ENCODE measurements around the gene SPTLC2. TPM values are rescaled to one million over a fixed set of nuclear protein-coding genes. Genes with fewer than 3 reads are reported as not detected.

Gene SPTLC2
- total and polyA plus RNA-seq, 2 experiments from 2014 or later = 33.6 to 34.2 TPM

- H3K4me1 ChIP-seq (ENCODE audit: insufficient read depth) = no peaks in the 10 kb centered on the region
- H3K4me2 ChIP-seq = no peak overlapping the region
- TF ChIP-seq EZH2 (IDR thresholded peaks at IDR 0.05; ENCODE audit: borderline replicate concordance) = no peak
- TF ChIP-seq EZH2phosphoT487 (IDR thresholded peaks at IDR 0.05; ENCODE audit: low read depth, severe bottlenecking, unreplicated experiment) = no peak
- TF ChIP-seq CTCF (IDR thresholded peaks at IDR 0.05; ENCODE audit: poor library complexity) = no peak
- WGBS (ENCODE audit: low lambda C conversion rate, missing lambda C conversion rate) = 95% methylated on average over 3 of the region's 3 CpGs
- H3K79me2 ChIP-seq = no peaks in the 10 kb centered on the region
- H3K9me2 ChIP-seq (replicated peaks; ENCODE audit: insufficient read depth) = no peaks in the 10 kb centered on the region
- no peaks in the 10 kb centered on the region for H4K20me1 ChIP-seq (ENCODE audit: insufficient read depth, poor library complexity, severe bottlenecking)
- no peak overlapping the region for H3K27ac ChIP-seq
- no peak for DNase-seq (ENCODE audit: low spot score)
- no peaks in the 10 kb centered on the region for H3K27me3 ChIP-seq
- no peak overlapping the region for H2AFZ ChIP-seq
- no peak overlapping the region for H3K4me3 ChIP-seq
- H3K36me3 ChIP-seq (replicated peaks; ENCODE audit: insufficient read depth, low read depth) = no peaks in the 10 kb centered on the region
- H3K9me3 ChIP-seq (ENCODE audit: low read depth) = no peaks in the 10 kb centered on the region
These were observed 8.9 kb upstream of the SPTLC2 start for GRCh38 chr14:77625360-77625759.

DNA sequence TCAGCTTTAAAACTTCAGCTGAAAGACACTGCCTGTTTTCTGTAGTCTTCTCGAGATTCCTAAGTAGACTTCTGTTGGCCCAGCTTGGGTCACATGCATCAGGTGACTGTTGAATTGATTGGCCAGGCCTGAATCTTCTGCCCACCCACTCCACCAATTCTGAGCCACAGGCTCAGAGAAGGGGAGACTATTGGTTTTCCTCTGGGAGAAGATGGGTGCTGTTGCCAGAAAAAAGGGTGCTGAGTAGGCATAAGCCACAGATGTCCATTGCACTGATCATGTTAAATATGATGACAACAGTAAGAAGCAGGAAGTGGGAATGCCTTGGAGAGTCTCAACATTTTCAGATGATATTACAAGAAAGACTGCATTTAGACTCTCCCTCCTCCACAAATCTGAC, 6.8 kb upstream of the SPTLC2 start:
- Histone ChIP-seq H3K27ac (no peak overlapping the region), H3K4me2 (no peak overlapping the region), H3K9me3 (ENCODE audit: low read depth) (no peaks in the 10 kb centered on the region), H3K27me3 (no peaks in the 10 kb centered on the region), H2AFZ (no peak overlapping the region), H3K36me3 (replicated peaks; ENCODE audit: insufficient read depth, low read depth) (no peaks in the 10 kb centered on the region), H3K79me2 (no peaks in the 10 kb centered on the region), H3K9me2 (replicated peaks; ENCODE audit: insufficient read depth) (no peaks in the 10 kb centered on the region), H4K20me1 (ENCODE audit: insufficient read depth, poor library complexity, severe bottlenecking) (no peaks in the 10 kb centered on the region), H3K4me1 (ENCODE audit: insufficient read depth) (no peaks in the 10 kb centered on the region), H3K4me3 (no peak overlapping the region)
- WGBS (ENCODE audit: low lambda C conversion rate, missing lambda C conversion rate) = 90% methylated on average over 1 of the region's 1 CpG
- TF ChIP-seq EZH2 (IDR thresholded peaks at IDR 0.05; ENCODE audit: borderline replicate concordance) (no peak), CTCF (IDR thresholded peaks at IDR 0.05; ENCODE audit: poor library complexity) (no peak), EZH2phosphoT487 (IDR thresholded peaks at IDR 0.05; ENCODE audit: low read depth, severe bottlenecking, unreplicated experiment) (no peak)
- DNase-seq (ENCODE audit: low spot score) = no peak

- Histone ChIP-seq H3K4me3 (no peak overlapping the region), H3K27ac (no peak overlapping the region), H3K27me3 (no peaks in the 10 kb centered on the region), H3K79me2 (no peaks in the 10 kb centered on the region), H4K20me1 (ENCODE audit: insufficient read depth, poor library complexity, severe bottlenecking) (no peaks in the 10 kb centered on the region), H3K36me3 (replicated peaks; ENCODE audit: insufficient read depth, low read depth) (no peaks in the 10 kb centered on the region), H3K9me3 (ENCODE audit: low read depth) (no peaks in the 10 kb centered on the region), H3K9me2 (replicated peaks; ENCODE audit: insufficient read depth) (no peaks in the 10 kb centered on the region), H2AFZ (no peak overlapping the region), H3K4me2 (no peak overlapping the region), H3K4me1 (ENCODE audit: insufficient read depth) (no peaks in the 10 kb centered on the region)
- TF ChIP-seq CTCF (IDR thresholded peaks at IDR 0.05; ENCODE audit: poor library complexity) (no peak), EZH2 (IDR thresholded peaks at IDR 0.05; ENCODE audit: borderline replicate concordance) (no peak), EZH2phosphoT487 (IDR thresholded peaks at IDR 0.05; ENCODE audit: low read depth, severe bottlenecking, unreplicated experiment) (no peak)
- DNase-seq (ENCODE audit: low spot score) = peak; percentile 65
- WGBS (ENCODE audit: low lambda C conversion rate, missing lambda C conversion rate) = 50% methylated on average over 1 of the region's 1 CpG
These were observed 6.0 kb upstream of the SPTLC2 start for GRCh38 chr14:77622366-77622961.
